ENCODE measurements around the gene TRPV2.

DNA sequence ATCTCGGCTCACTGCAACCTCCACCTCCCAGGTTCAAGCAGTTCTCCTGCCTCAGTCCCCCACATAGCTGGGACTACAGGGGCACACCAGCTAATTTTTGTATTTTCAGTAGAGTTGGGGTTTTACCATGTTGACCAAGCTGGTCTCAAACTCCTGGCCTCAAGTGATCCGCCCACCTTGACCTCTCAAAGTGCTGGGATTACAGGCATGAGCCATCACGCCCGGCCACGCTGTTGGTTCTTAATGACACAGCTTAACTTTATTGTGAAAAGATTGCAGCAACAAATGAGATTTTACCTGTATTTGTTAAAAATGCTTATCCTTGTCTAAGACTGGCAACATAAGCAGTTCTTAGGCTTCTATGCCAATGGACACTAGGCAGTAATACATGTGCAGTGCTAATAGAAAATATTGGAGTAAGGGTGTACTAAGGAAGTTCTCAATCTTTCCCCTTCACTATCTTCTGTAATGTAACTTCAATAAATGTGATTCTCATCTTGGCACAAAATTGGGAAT, 31.5 kb upstream of the TRPV2 start:
- TF ChIP-seq MAZ (IDR thresholded peaks at IDR 0.05; ENCODE audit: borderline replicate concordance, low read depth, low read length) (no peak), POLR2A (IDR thresholded peaks at IDR 0.05; ENCODE audit: low read depth, low read length) (0 out of 2 replicates have a peak, but pooled peaks have one; percentile 3), NFE2L2 (IDR thresholded peaks at IDR 0.05; ENCODE audit: low read depth, low read length) (no peak), MXI1 (IDR thresholded peaks at IDR 0.05; ENCODE audit: borderline replicate concordance, low read depth, low read length) (no peak), RCOR1 (IDR thresholded peaks at IDR 0.05; ENCODE audit: insufficient replicate concordance, low read length) (no peak), CEBPB (IDR thresholded peaks at IDR 0.05; ENCODE audit: low read depth, low read length) (no peak), RAD21 (IDR thresholded peaks at IDR 0.05; ENCODE audit: low read length) (no peak)
- TF ChIP-seq, protein P1, sequence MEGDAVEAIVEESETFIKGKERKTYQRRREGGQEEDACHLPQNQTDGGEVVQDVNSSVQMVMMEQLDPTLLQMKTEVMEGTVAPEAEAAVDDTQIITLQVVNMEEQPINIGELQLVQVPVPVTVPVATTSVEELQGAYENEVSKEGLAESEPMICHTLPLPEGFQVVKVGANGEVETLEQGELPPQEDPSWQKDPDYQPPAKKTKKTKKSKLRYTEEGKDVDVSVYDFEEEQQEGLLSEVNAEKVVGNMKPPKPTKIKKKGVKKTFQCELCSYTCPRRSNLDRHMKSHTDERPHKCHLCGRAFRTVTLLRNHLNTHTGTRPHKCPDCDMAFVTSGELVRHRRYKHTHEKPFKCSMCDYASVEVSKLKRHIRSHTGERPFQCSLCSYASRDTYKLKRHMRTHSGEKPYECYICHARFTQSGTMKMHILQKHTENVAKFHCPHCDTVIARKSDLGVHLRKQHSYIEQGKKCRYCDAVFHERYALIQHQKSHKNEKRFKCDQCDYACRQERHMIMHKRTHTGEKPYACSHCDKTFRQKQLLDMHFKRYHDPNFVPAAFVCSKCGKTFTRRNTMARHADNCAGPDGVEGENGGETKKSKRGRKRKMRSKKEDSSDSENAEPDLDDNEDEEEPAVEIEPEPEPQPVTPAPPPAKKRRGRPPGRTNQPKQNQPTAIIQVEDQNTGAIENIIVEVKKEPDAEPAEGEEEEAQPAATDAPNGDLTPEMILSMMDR (conservative IDR thresholded peaks at IDR 0.05; ENCODE audit: low read depth, low read length) = no peak
- TF ChIP-seq, protein P2, sequence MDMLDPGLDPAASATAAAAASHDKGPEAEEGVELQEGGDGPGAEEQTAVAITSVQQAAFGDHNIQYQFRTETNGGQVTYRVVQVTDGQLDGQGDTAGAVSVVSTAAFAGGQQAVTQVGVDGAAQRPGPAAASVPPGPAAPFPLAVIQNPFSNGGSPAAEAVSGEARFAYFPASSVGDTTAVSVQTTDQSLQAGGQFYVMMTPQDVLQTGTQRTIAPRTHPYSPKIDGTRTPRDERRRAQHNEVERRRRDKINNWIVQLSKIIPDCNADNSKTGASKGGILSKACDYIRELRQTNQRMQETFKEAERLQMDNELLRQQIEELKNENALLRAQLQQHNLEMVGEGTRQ (IDR thresholded peaks at IDR 0.05; ENCODE audit: low read depth, low read length) = no peak

Measured in IMR-90 (cell line).